MM.1S (cell line): Measurements from ENCODE around the gene CUTA.

Source experiments
- DNase-seq: peaks from one replicate; pipeline ENCODE4 v3.0.0-alpha.2; 2015
- H2AFZ ChIP-seq: fragments of 300-600 bp; sonication (generic); 2 replicates; pipeline ENCODE4 v1.6.0; 2016; ENCODE audit warnings: antibody characterized with exemption, low read length
- H3F3A ChIP-seq: fragments of 300-600 bp; sonication (generic); 2 replicates; pipeline ENCODE4 v1.6.1; 2016; ENCODE audit warnings: mild to moderate bottlenecking, antibody characterized with exemption, low read length, moderate library complexity, mixed read lengths; ENCODE audit not compliant: insufficient read depth
- H3K27ac ChIP-seq: fragments of 300-600 bp; sonication (generic); 2 replicates; pipeline ENCODE4 v1.5.1; 2016; ENCODE audit warnings: mild to moderate bottlenecking, low read length
- H3K27me3 ChIP-seq: fragments of 300-600 bp; sonication (generic); replicated peaks from 2 replicates; pipeline ENCODE4 v1.6.0; 2016; ENCODE audit warnings: low read length; ENCODE audit not compliant: insufficient read depth
- H3K36me3 ChIP-seq: fragments of 300-600 bp; sonication (generic); replicated peaks from 2 replicates; pipeline ENCODE4 v1.6.1; 2016; ENCODE audit warnings: mild to moderate bottlenecking, low read length, mixed read lengths; ENCODE audit not compliant: insufficient read depth
- H3K4me1 ChIP-seq: fragments of 300-600 bp; sonication (generic); 2 replicates; pipeline ENCODE4 v1.6.1; 2016; ENCODE audit warnings: low read length, mixed read lengths
- H3K4me2 ChIP-seq: fragments of 300-600 bp; sonication (generic); 2 replicates; pipeline ENCODE4 v1.6.0; 2016; ENCODE audit warnings: low read depth, low read length
- H3K4me3 ChIP-seq: fragments of 300-600 bp; sonication (generic); 2 replicates; pipeline ENCODE4 v1.5.1; 2016; ENCODE audit warnings: low read length, mixed read lengths
- H3K79me2 ChIP-seq: fragments of 300-600 bp; sonication (generic); 2 replicates; pipeline ENCODE4 v1.6.1; 2016; ENCODE audit warnings: mixed run types, low read length, mixed read lengths
- H3K9ac ChIP-seq: fragments of 300-600 bp; sonication (generic); 2 replicates; pipeline ENCODE4 v1.6.1; 2016; ENCODE audit warnings: low read length, mixed read lengths
- H3K9me2 ChIP-seq: fragments of 300-600 bp; sonication (generic); replicated peaks from 2 replicates; pipeline ENCODE4 v1.6.1; 2016; ENCODE audit warnings: mild to moderate bottlenecking, low read length, mixed read lengths; ENCODE audit not compliant: insufficient read depth
- H3K9me3 ChIP-seq: fragments of 300-600 bp; sonication (generic); replicated peaks from 2 replicates; pipeline ENCODE4 v1.6.1; 2016; ENCODE audit warnings: mild to moderate bottlenecking, low read length, mixed read lengths; ENCODE audit not compliant: insufficient read depth
- H4K20me1 ChIP-seq: fragments of 300-600 bp; sonication (generic); 2 replicates; pipeline ENCODE4 v1.6.1; 2016; ENCODE audit warnings: mild to moderate bottlenecking, low read length, moderate library complexity, mixed read lengths; ENCODE audit not compliant: insufficient read depth
- EZH2 ChIP-seq: fragments of 300-600 bp; sonication (generic); optimal IDR thresholded peaks from 2 replicates; pipeline ENCODE3; 2017; ENCODE audit warnings: low read depth, mild to moderate bottlenecking, antibody characterized with exemption, low read length, mixed read lengths
- EZH2phosphoT487 ChIP-seq: fragments of 300-600 bp; sonication (generic); IDR thresholded peaks from 2 replicates; pipeline ENCODE4 v1.6.1; 2018; ENCODE audit warnings: antibody characterized with exemption, low read length
- TF ChIP-seq, protein P1 (sequence below): fragments of 300-600 bp; sonication (generic); IDR thresholded peaks from 2 replicates; pipeline ENCODE4 v1.5.1; 2016; ENCODE audit warnings: antibody characterized with exemption, low read length, mixed read lengths

CUTA gene

DNA sequence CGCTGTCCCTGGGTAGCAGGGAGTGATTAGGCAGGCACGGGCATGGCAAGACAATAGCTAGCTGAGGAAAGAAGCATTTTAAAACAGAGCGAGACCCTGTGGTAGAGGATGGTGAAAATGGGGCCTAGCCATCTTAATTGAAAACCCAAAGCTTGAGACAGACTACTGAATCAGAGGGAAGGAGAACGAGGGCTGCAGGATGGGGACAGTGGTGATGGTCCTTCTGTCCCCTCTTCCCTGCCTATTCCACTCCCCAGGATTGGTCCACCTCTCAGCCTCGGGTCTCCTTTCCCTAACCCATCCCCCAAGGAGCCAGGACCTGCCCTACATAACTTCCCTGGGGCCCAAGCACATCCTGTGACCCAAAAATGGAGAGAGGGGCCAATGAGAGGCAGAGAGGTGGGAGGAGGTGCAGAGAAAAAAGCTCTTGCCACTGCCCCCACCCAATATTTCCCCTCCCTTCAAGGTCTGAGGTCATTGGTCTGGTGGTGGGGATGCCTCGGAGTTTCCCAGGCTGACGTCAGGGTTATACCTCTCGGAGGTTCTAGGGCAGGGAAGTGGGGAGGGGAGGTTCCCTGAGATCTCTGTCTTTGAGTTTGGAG, 884 bp upstream of the CUTA start:
- no peaks in the 10 kb centered on the region for H3K9me3 ChIP-seq
- H3K36me3 ChIP-seq: 0 out of 2 replicates have a peak, but pooled peaks cover 3% of the 10 kb centered on the region
- H3K27me3 ChIP-seq: peaks cover 30% of the 10 kb centered on the region
- H3K4me2 ChIP-seq: peak overlapping the region; percentile 81
- H3K4me1 ChIP-seq: peaks cover 23% of the 10 kb centered on the region
- H3F3A ChIP-seq: peaks cover 16% of the 10 kb centered on the region; the same call in 1 of the 2 replicates
- H3K9me2 ChIP-seq: no peaks in the 10 kb centered on the region
- no peaks in the 10 kb centered on the region for H4K20me1 ChIP-seq
- peak overlapping the region; percentile 54 for H3K4me3 ChIP-seq
- TF ChIP-seq, protein P1, sequence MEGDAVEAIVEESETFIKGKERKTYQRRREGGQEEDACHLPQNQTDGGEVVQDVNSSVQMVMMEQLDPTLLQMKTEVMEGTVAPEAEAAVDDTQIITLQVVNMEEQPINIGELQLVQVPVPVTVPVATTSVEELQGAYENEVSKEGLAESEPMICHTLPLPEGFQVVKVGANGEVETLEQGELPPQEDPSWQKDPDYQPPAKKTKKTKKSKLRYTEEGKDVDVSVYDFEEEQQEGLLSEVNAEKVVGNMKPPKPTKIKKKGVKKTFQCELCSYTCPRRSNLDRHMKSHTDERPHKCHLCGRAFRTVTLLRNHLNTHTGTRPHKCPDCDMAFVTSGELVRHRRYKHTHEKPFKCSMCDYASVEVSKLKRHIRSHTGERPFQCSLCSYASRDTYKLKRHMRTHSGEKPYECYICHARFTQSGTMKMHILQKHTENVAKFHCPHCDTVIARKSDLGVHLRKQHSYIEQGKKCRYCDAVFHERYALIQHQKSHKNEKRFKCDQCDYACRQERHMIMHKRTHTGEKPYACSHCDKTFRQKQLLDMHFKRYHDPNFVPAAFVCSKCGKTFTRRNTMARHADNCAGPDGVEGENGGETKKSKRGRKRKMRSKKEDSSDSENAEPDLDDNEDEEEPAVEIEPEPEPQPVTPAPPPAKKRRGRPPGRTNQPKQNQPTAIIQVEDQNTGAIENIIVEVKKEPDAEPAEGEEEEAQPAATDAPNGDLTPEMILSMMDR: no peak; the same call in 1 of the 2 replicates
- no peak for TF ChIP-seq EZH2
- no peak for TF ChIP-seq EZH2phosphoT487
- no peak for DNase-seq
- peak overlapping the region; percentile 67 for H3K9ac ChIP-seq
- H3K79me2 ChIP-seq: peaks cover 28% of the 10 kb centered on the region
- peak overlapping the region; percentile 76 for H2AFZ ChIP-seq
- peak overlapping the region; percentile 88; the same call in 1 of the 2 replicates for H3K27ac ChIP-seq

DNA sequence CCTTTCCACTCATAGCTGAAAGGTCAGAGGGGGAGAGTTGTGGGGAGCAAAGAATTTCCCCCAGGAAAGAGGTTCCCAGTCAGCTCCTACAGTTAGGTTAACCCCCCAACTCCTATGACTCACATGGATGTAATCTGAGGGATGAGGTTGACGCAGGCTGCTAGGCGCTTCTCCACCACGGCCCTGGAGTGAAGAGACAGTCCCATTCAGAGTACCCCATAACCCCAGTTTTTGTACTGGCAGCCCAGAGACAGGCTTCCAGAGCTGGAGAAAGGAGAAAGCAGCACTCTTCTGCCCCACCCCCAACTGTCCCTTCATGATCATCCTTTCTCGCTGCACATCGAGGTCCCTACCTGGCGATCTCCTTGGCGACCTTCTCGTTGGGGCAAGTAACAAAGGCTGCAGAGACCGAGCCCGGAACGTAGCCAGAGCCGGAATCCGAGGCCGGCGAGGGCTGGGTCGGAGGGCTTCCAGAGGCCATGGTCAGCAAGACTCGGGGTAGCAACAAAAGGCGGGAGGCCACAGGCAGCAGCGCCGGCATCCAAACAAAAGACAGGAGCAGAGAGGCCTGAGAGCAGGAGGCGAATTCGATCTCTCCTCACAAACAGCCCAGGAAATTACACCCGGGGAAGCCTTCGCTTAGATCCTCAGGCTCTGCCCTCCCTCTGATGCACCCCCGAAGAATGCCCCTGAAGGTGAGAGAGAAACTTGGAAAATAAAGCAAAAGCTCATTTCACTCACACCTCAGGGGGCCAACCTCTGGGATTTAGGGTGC, 592 bp downstream of the CUTA start:
- H3K4me2 ChIP-seq: peak overlapping the region; percentile 92
- H2AFZ ChIP-seq: peak overlapping the region; percentile 70
- no peaks in the 10 kb centered on the region for H4K20me1 ChIP-seq
- peaks cover 3% of the 10 kb centered on the region; the same call in 1 of the 2 replicates for H3K36me3 ChIP-seq
- peaks cover 16% of the 10 kb centered on the region for H3K27me3 ChIP-seq
- H3K4me3 ChIP-seq: peak overlapping the region; percentile 89
- H3K27ac ChIP-seq: peak overlapping the region; percentile 88
- TF ChIP-seq EZH2phosphoT487 (no peak), EZH2 (no peak)
- TF ChIP-seq, protein P1: no peak
- H3K9me2 ChIP-seq: no peaks in the 10 kb centered on the region
- DNase-seq: no peak
- H3K9me3 ChIP-seq: no peaks in the 10 kb centered on the region
- H3K9ac ChIP-seq: peak overlapping the region; percentile 89
- H3K4me1 ChIP-seq: peaks cover 23% of the 10 kb centered on the region
- peaks cover 20% of the 10 kb centered on the region; the same call in 1 of the 2 replicates for H3F3A ChIP-seq
- H3K79me2 ChIP-seq: peaks cover 28% of the 10 kb centered on the region

DNA sequence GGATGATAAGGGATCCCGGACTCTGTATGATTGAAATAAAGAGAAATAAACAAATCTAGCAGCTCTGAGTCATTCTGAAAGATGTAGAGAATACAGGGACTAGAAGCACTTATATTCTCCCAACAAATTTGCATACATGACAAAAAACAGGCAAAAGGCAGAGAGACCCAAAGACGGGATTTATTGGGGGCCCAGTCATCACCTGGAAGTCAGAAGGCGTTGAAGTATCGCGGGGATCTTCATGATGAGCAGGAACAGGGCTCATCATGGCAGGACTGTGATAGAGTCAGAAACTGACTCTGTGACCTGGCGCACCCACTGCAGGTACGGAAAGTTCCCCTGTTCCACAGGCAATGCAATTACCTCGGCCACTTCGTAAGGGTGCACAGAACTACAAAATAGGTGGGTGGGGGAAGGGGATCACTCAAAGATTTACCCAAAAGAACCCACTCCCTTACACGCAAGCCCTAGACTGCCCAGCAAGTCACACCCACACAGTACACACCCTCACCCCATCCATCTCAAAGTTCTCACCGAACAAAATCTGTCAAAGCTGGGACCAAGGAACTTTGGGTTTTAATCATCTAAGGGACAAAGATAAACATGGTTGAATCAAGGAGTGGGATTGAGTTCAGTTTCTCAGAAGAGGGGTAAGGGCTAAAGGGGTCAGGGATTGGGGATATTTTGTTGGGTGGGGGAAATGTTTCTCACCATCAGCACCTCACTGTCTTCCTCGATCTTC, 1.4 kb downstream of the CUTA start:
- peaks cover 20% of the 10 kb centered on the region; the same call in 1 of the 2 replicates for H3F3A ChIP-seq
- DNase-seq: no peak
- H3K79me2 ChIP-seq: peaks cover 31% of the 10 kb centered on the region
- TF ChIP-seq EZH2 (no peak), EZH2phosphoT487 (no peak)
- TF ChIP-seq, protein P1: no peak
- peaks cover 23% of the 10 kb centered on the region for H3K4me1 ChIP-seq
- H3K27me3 ChIP-seq: peaks cover 8% of the 10 kb centered on the region
- H3K27ac ChIP-seq: no peak overlapping the region; the same call in 1 of the 2 replicates
- H3K36me3 ChIP-seq: peaks cover 3% of the 10 kb centered on the region; the same call in 1 of the 2 replicates
- no peak overlapping the region for H2AFZ ChIP-seq
- H3K4me3 ChIP-seq: peak overlapping the region; percentile 89
- no peaks in the 10 kb centered on the region for H4K20me1 ChIP-seq
- peak overlapping the region; percentile 89; the same call in 1 of the 2 replicates for H3K9ac ChIP-seq
- H3K9me2 ChIP-seq: no peaks in the 10 kb centered on the region
- peak overlapping the region; percentile 92 for H3K4me2 ChIP-seq
- no peaks in the 10 kb centered on the region for H3K9me3 ChIP-seq
